Measurements from ENCODE around the gene ATP2C2. TPM values are rescaled to one million over a fixed set of nuclear protein-coding genes. Genes with fewer than 3 reads are reported as not detected.

ATP2C2 gene
- total and polyA plus RNA-seq, 2 donors (not counting 1 experiment from before 2014, with no cell fraction given): not detected

GRCh38 chr16:84511831-84512230, 143.5 kb downstream of the ATP2C2 start:
- H3K4me1 ChIP-seq (ENCODE audit: control insufficient read depth in 2 of 2, insufficient read depth in 2 of 2, low read length in 2 of 2): peaks cover 40 to 52% of the 10 kb centered on the region in 2 donors
- no peak for DNase-seq
- H2AFZ ChIP-seq (ENCODE audit: insufficient read depth, low read depth, low read length, poor library complexity, severe bottlenecking): peak overlapping the region; percentile 39
- peaks cover 9% of the 10 kb centered on the region for H3K79me2 ChIP-seq (ENCODE audit: control insufficient read depth, insufficient read depth, low read length)
- CTCF ChIA-PET: interaction anchor here (0.6 to 12.9 kb wide), 17 partner anchors 40 to 460 kb away, joined by 3 to 518 read pairs (median 4); partner anchors contain the start of gene COTL1
- H3K27me3 Mint-ChIP-seq: no peaks in the 10 kb centered on the region
- no peak overlapping the region for H3K27ac ChIP-seq (ENCODE audit: low read length in 2 of 2)
- H3K4me3 ChIP-seq (ENCODE audit: control extremely low read depth in 1 of 5, extremely low read depth in 1 of 5, insufficient read depth in 1 of 5, low read depth in 2 of 5, low read length in 4 of 5): no peak overlapping the region
- intact Hi-C loops (cut with micrococcal nuclease): loop anchor here (1.0 to 2.0 kb wide), 5 partner anchors 51 to 226 kb away; partner anchors contain the start of gene COTL1
- H3K4me3 Mint-ChIP-seq: no peak overlapping the region
- H3K4me2 ChIP-seq (replicated peaks; ENCODE audit: low read depth, low read length, poor library complexity, severe bottlenecking): peak overlapping the region; percentile 19
- H4K20me1 ChIP-seq (ENCODE audit: control insufficient read depth, insufficient read depth, low read length, poor library complexity, severe bottlenecking): no peaks in the 10 kb centered on the region
- H3K36me3 ChIP-seq (replicated peaks in 1 of 2; ENCODE audit: control extremely low read depth in 1 of 2, control insufficient read depth in 1 of 2, extremely low read depth in 1 of 2, insufficient read depth in 2 of 2, low read length in 1 of 2): no peaks in the 10 kb centered on the region
- no peak for TF ChIP-seq CTCF (IDR thresholded peaks at IDR 0.05)
- TF ChIP-seq EZH2 (IDR thresholded peaks at IDR 0.05; ENCODE audit: borderline replicate concordance, insufficient read depth, low read depth, low read length, poor library complexity, severe bottlenecking): no peak
- H3K9me3 ChIP-seq (ENCODE audit: control extremely low read depth in 1 of 3, control insufficient read depth in 2 of 3, insufficient read depth in 1 of 3, low read length in 2 of 3): peaks cover 0 to 3% (median 0%) of the 10 kb centered on the region in 3 donors
- no peaks in the 10 kb centered on the region for H3K9me3 Mint-ChIP-seq (ENCODE audit: insufficient read depth)
- 86% methylated on average over 11 of the region's 13 CpGs for WGBS (ENCODE audit: insufficient coverage)
- ATAC-seq (ENCODE audit: low read depth): no peak
- H3K27me3 ChIP-seq (replicated peaks in 1 of 4; ENCODE audit: control extremely low read depth in 1 of 4, control insufficient read depth in 3 of 4, insufficient read depth in 4 of 4, low read length in 3 of 4): peaks cover 0 to 3% (median 0%) of the 10 kb centered on the region in 4 experiments
- no peak overlapping the region for H3K9ac ChIP-seq (ENCODE audit: low read length)
- H3K4me1 Mint-ChIP-seq: peaks cover 46% of the 10 kb centered on the region
- POLR2A ChIA-PET: interaction anchor here (1.7 kb wide), 1 partner anchor 103 kb away, joined by 4 read pairs; no protein-coding TSS in a partner anchor
- peak overlapping the region; percentile 77 for H3K27ac Mint-ChIP-seq

- Mint-ChIP-seq H3K4me3 (no peak overlapping the region), H3K9me3 (ENCODE audit: insufficient read depth) (no peaks in the 10 kb centered on the region), H3K4me1 (peaks cover 35% of the 10 kb centered on the region), H3K27me3 (no peaks in the 10 kb centered on the region), H3K27ac (peak overlapping the region; percentile 53)
- 99% methylated on average over 7 of the region's 10 CpGs for WGBS (ENCODE audit: insufficient coverage)
- no peak overlapping the region for H3K27ac ChIP-seq (ENCODE audit: low read length in 2 of 2)
- H4K20me1 ChIP-seq (ENCODE audit: control insufficient read depth, insufficient read depth, low read length, poor library complexity, severe bottlenecking): no peaks in the 10 kb centered on the region
- no peak overlapping the region for H3K9ac ChIP-seq (ENCODE audit: low read length)
- no peak overlapping the region for H3K4me3 ChIP-seq (ENCODE audit: control extremely low read depth in 1 of 5, extremely low read depth in 1 of 5, insufficient read depth in 1 of 5, low read depth in 2 of 5, low read length in 4 of 5)
- peaks cover 9% of the 10 kb centered on the region for H3K79me2 ChIP-seq (ENCODE audit: control insufficient read depth, insufficient read depth, low read length)
- peaks cover 0 to 3% (median 0%) of the 10 kb centered on the region in 4 experiments for H3K27me3 ChIP-seq (replicated peaks in 1 of 4; ENCODE audit: control extremely low read depth in 1 of 4, control insufficient read depth in 3 of 4, insufficient read depth in 4 of 4, low read length in 3 of 4)
- intact Hi-C loops (cut with micrococcal nuclease): no loop called here
- TF ChIP-seq CTCF (IDR thresholded peaks at IDR 0.05) (no peak), EZH2 (IDR thresholded peaks at IDR 0.05; ENCODE audit: borderline replicate concordance, insufficient read depth, low read depth, low read length, poor library complexity, severe bottlenecking) (no peak)
- H2AFZ ChIP-seq (ENCODE audit: insufficient read depth, low read depth, low read length, poor library complexity, severe bottlenecking): no peak overlapping the region
- POLR2A ChIA-PET: no interaction called here
- H3K4me2 ChIP-seq (replicated peaks; ENCODE audit: low read depth, low read length, poor library complexity, severe bottlenecking): no peak overlapping the region
- ATAC-seq (ENCODE audit: low read depth) (no peak), DNase-seq (no peak)
- peaks cover 0 to 3% (median 0%) of the 10 kb centered on the region in 3 donors for H3K9me3 ChIP-seq (ENCODE audit: control extremely low read depth in 1 of 3, control insufficient read depth in 2 of 3, insufficient read depth in 1 of 3, low read length in 2 of 3)
- no peaks in the 10 kb centered on the region for H3K36me3 ChIP-seq (replicated peaks in 1 of 2; ENCODE audit: control extremely low read depth in 1 of 2, control insufficient read depth in 1 of 2, extremely low read depth in 1 of 2, insufficient read depth in 2 of 2, low read length in 1 of 2)
- peaks cover 30 to 39% of the 10 kb centered on the region in 2 donors for H3K4me1 ChIP-seq (ENCODE audit: control insufficient read depth in 2 of 2, insufficient read depth in 2 of 2, low read length in 2 of 2)
- CTCF ChIA-PET: interaction anchor here (1.0 to 12.9 kb wide), 8 partner anchors 47 to 241 kb away, joined by 3 to 518 read pairs (median 4); partner anchors contain the start of gene COTL1
Measured at GRCh38 chr16:84513123-84513522, 144.8 kb downstream of the ATP2C2 start.

Data from B cell (primary cell).